HEK293T (cell line): Measurements from ENCODE around the gene NR6A1.

ENCODE experiments used
- ELF4 ChIP-seq: fragments of 450-650 bp; IDR thresholded peaks from 2 replicates; pipeline ENCODE4 v1.6.1; 2017; ENCODE audit warnings: antibody characterized with exemption
- FOXK2 ChIP-seq: fragments of 450-650 bp; IDR thresholded peaks from 2 replicates; pipeline ENCODE4 v1.6.1; 2016; ENCODE audit warnings: mild to moderate bottlenecking
- FOXM1 ChIP-seq: fragments of 450-650 bp; IDR thresholded peaks from 2 replicates; pipeline ENCODE4 v1.6.1; 2017; ENCODE audit warnings: mild to moderate bottlenecking, borderline replicate concordance
- HDGF ChIP-seq: fragments of 450-650 bp; IDR thresholded peaks from 2 replicates; pipeline ENCODE4 v1.6.1; 2017; ENCODE audit warnings: antibody characterized with exemption, borderline replicate concordance
- LEF1 ChIP-seq: fragments of 450-650 bp; IDR thresholded peaks from 2 replicates; pipeline ENCODE4 v1.6.1; 2017; ENCODE audit warnings: mild to moderate bottlenecking, borderline replicate concordance
- SP1 ChIP-seq: fragments of 450-650 bp; IDR thresholded peaks from 2 replicates; pipeline ENCODE4 v1.6.1; 2017
- ZNF384 ChIP-seq: fragments of 450-650 bp; IDR thresholded peaks from 2 replicates; pipeline ENCODE4 v1.6.1; 2016
- TF ChIP-seq, protein P1 (sequence below): fragments of 450-650 bp; IDR thresholded peaks from 2 replicates; pipeline ENCODE4 v1.6.1; 2016

DNA sequence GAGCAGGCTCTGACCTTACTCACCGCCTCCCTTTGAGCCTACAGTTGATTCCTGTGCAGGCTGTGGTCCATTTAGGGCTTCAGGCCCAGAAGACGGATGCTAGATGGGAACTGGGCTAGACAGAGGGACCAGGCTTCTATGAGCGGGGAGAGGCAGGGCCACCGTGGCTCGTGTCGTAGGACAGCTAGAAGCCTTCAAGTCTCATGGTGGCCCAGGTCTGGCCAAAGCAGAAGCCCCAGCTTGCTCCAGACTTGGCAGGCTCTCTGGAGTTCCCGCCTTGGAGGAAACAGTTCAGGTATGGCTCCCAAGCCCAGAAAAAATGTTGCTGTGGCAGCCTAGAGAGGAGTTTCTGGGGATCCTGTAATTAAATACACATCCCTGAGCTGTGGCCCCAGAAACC is 253.0 kb downstream of the NR6A1 start:
- TF ChIP-seq ELF4 (no peak), ZNF384 (no peak), FOXM1 (no peak), SP1 (no peak), HDGF (no peak), LEF1 (no peak), FOXK2 (no peak)
- TF ChIP-seq, protein P1, sequence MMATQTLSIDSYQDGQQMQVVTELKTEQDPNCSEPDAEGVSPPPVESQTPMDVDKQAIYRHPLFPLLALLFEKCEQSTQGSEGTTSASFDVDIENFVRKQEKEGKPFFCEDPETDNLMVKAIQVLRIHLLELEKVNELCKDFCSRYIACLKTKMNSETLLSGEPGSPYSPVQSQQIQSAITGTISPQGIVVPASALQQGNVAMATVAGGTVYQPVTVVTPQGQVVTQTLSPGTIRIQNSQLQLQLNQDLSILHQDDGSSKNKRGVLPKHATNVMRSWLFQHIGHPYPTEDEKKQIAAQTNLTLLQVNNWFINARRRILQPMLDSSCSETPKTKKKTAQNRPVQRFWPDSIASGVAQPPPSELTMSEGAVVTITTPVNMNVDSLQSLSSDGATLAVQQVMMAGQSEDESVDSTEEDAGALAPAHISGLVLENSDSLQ: no peak
